Kidney tubule cell (primary cell): ENCODE measurements around the gene M1AP.

Experiments
- DNase-seq: peaks from one replicate; pipeline ENCODE4 v3.0.0-alpha.2; 2018; ENCODE audit warnings: low spot score

Gene M1AP, protein sequence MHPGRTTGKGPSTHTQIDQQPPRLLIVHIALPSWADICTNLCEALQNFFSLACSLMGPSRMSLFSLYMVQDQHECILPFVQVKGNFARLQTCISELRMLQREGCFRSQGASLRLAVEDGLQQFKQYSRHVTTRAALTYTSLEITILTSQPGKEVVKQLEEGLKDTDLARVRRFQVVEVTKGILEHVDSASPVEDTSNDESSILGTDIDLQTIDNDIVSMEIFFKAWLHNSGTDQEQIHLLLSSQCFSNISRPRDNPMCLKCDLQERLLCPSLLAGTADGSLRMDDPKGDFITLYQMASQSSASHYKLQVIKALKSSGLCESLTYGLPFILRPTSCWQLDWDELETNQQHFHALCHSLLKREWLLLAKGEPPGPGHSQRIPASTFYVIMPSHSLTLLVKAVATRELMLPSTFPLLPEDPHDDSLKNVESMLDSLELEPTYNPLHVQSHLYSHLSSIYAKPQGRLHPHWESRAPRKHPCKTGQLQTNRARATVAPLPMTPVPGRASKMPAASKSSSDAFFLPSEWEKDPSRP

GRCh38 chr2:74648009-74648443, at the start of gene M1AP:
Gene M1AP (minus strand): TSS chr2:74648330. CDS start chr2:74640275, 8,055 bp downstream.
- peak; percentile 35 for DNase-seq

- no peak for DNase-seq
These were observed 48.7 kb upstream of the M1AP start for GRCh38 chr2:74696829-74697228.

- no peak for DNase-seq
These were observed 47.5 kb upstream of the M1AP start for GRCh38 chr2:74695663-74696062.

DNA sequence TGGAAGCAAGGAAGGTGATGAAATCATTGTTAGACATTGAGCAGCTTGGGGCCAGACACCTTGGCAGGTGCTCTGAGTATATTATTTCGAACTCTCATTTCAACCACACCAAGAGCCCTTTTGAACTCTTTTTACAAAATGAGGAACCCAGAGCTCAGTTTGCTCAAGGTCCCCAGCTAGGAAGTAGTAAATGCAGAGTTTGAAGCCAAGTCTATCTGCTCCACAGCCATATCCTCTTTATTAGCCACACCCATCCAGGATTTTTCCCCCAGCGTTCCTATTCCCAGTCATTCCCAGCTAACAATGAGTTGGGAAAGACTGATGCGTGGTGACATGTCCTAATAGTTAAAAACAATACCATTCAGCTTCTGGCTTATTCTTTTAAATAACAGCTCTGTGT, 46.2 kb upstream of the M1AP start:
- no peak for DNase-seq

DNA sequence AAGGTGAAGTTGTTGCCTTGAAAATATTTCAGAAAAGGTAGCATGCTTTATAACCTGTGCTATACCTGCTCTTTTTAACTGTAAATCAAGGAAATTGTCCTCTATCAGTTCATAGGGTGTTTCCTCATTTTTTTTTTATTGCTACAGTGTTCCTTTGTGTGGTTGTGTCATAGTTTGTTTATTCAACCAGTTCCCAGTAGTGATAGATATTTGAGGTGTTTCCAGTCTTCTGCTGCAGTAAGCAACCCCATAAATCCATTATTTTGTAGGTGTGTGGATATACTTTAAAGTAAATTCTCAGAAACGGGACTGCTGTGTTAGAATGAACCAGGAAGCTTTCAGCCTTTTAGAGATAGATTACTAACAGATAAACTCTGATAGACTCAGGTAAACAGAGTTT, 45.5 kb upstream of the M1AP start:
- DNase-seq: no peak

GRCh38 chr2:74693213-74693612, 45.1 kb upstream of the M1AP start:
- DNase-seq: no peak

GRCh38 chr2:74691929-74692328, 43.8 kb upstream of the M1AP start:
- DNase-seq: no peak

- peak; percentile 67 for DNase-seq
These were observed 42.4 kb upstream of the M1AP start for GRCh38 chr2:74690571-74690970.

GRCh38 chr2:74689671-74690070, 41.5 kb upstream of the M1AP start:
- no peak for DNase-seq

DNA sequence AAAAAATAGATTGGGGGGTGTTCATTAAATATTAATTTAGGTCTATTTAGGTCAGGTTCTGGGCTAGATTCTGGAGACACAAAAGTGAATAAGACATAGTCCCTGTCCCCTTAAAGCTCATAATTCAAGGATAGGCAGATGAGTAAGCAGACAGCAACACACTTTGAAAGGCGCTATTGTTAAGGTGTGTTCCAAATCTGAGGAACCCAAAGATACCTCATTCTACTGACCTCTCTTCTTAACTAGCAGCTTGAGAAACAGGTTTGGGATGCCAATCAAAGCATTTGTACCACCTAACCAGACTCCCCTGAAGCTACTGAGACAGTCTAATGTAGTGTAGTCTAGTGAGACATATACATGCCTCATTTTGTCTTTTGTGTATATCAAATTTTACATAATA, 40.8 kb upstream of the M1AP start:
- DNase-seq: no peak

DNA sequence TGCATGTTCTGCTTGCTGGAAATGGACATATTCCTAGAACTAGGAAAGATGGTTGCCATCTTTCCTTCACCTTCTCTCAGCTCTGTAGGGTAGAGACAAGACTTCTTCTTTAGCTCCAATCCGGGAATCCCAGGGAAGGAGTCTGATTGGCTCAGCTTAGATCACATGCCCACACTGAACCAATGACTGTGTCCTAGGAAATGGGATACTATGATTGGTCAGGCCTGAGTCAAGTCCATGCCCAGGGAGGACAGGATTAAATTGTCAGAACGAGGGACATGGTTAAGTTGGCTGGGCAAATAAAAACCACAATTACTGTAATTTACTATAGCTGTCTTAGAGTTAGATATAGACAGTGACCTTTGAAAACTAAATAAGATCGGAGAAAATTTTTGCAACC, 37.3 kb upstream of the M1AP start:
- DNase-seq: no peak

- no peak for DNase-seq
These were observed 34.4 kb upstream of the M1AP start for GRCh38 chr2:74682501-74682900.

DNA sequence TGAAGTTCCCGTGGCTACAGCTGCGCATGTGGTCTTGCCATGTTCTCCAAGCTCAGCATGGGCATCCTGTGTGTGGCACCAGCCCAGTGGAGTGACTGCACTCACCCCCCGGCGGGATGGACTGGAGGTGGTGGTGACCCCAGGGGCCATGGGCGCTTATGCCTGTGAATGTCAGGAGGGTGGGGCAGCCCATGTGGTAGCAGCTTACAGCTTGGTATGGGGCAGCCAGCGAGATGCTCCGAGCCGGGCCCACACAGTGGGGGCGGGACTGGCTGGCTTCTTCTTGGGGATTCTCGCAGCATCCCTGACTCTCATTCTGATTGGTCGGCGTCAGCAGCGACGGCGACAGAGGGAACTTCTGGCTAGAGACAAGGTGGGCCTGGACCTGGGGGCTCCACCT, 31.5 kb upstream of the M1AP start:
- no peak for DNase-seq

DNA sequence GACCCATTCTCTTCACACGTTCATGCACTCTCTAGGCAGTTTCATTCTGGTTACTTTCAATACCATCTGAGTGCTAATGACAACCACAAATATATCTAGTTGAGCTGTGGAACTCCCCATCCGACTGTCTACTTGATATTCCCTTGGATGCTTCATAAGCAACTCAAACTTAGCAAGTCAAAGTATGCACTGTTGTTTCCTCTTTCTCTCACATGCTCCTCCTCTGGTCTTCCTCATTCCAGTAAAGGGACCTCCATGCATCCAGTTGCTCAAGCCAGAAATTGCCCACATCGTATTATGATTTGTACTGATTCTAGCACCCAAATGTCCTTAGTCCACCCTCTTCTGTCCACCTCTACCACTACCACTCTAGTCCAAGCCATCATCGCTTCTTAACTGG, 28.2 kb upstream of the M1AP start:
- DNase-seq: no peak

DNA sequence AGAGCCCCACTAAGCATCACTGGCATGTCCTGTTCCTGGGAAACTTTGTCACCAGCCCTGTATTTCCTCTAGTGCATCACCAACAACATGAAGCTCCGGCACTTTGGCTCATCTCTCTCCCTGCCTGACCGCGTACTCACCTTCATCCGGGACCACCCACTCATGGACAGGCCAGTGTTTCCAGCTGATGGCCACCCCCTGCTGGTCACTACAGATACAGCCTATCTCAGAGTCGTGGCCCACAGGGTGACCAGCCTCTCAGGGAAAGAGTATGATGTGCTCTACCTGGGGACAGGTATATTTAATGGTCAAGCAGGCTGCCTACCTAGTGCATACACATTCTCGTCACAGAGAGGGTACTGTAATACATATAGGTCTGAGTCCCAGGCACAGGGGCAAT, 27.0 kb upstream of the M1AP start:
- no peak for DNase-seq

- no peak for DNase-seq
These were observed 25.8 kb upstream of the M1AP start for GRCh38 chr2:74673826-74674528.

GRCh38 chr2:74671479-74671878, 23.3 kb upstream of the M1AP start:
- peak; percentile 71 for DNase-seq

- no peak for DNase-seq
These were observed 22.1 kb upstream of the M1AP start for GRCh38 chr2:74670263-74670662.

GRCh38 chr2:74668087-74668486, 20.0 kb upstream of the M1AP start:
- no peak for DNase-seq

- DNase-seq: no peak
These were observed 11.3 kb upstream of the M1AP start for GRCh38 chr2:74659462-74659861.

DNA sequence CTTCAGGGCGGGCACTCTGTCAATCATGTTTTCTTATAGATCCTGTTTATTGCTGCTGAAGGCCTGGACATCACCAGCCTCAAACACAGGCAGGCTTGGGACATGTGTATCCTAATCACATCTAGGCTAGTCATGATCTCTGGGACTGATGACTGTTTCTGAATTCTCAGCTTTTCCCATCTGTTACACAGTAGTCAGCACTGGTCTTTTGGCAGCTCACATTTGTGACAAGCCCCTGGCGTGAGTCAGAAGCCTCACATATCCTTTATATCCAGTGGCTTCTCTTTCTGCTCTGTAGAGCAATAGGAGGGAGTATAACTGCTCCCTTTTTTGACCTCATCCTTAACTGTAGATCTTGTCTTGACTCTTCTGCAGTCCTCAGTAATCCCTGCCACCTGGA, 10.4 kb upstream of the M1AP start:
- DNase-seq: peak; percentile 46

DNA sequence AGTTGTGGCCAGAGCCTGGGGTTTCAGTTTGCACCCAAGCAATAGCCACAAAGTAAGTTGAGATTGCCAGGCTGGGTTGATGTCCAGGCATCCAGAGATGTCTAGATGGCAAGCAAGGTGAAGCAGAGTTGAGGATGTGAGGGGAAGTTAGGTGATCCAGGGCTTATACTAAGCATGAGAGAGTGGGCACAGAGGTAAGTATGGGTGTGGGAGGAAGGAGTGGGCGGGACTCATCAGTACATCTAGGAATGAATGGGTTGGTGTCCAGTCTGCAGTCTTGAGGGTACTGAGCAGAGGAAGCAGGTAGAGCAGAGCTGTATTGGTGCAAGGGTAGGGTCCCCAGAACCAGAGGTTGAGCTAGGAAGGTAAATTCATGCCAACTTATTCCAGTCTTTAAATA, 7.4 kb upstream of the M1AP start:
- no peak for DNase-seq
